ENCODE results near the gene PCYT1A. TPM values are rescaled to one million over a fixed set of nuclear protein-coding genes. Genes with fewer than 3 reads are reported as not detected.

The PCYT1A gene
- total and polyA plus RNA-seq, 2 of the 13 experiments (the other 11 are each of a cell fraction or from before 2014, with no cell fraction given): 26.4 to 45.3 TPM

DNA sequence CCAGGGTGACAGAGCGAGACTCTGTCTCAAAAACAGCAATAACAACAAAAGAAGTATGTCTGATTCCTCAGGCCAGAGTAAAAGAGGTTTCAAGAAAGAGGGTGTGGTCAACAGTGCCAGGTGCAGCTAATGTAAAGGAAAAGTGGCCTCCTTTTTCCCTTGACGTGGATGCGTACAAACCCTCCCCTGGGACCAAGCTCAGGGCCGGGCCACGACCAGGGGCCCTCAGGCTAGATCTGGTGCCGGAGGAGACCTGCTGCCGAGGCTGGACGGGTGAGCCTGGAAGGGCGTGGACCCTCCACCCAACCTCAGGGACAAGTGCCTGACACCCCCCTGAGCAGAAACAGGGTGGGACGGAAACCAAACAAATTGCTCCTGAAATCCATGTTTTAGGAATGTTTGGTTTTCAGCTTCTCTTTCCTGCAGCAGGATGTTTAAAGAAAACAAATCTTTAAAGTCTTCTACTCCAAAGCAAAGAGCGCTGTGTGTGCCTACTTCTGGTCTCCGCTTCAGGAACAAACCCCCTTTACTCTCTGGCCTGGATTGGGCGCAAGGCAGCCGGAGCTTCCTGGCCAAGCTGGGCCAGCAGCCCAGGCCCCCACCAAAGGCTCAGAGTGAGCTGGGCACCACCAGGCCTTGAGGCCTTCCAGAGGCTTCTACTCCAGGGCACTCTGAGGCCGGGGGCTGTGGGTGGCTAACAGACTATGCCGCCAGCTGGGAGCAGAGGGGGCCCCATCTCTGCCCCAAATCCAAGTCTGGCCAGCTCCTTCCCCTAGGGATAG lies 97.8 kb downstream of the PCYT1A start (continued):
- TF ChIP-seq ISX (CRISPR knock-in tag; conservative IDR thresholded peaks at IDR 0.05): no peak
- TF ChIP-seq, protein P1, sequence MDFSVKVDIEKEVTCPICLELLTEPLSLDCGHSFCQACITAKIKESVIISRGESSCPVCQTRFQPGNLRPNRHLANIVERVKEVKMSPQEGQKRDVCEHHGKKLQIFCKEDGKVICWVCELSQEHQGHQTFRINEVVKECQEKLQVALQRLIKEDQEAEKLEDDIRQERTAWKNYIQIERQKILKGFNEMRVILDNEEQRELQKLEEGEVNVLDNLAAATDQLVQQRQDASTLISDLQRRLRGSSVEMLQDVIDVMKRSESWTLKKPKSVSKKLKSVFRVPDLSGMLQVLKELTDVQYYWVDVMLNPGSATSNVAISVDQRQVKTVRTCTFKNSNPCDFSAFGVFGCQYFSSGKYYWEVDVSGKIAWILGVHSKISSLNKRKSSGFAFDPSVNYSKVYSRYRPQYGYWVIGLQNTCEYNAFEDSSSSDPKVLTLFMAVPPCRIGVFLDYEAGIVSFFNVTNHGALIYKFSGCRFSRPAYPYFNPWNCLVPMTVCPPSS (IDR thresholded peaks at IDR 0.05): no peak
- no peak for TF ChIP-seq RNF2 (conservative IDR thresholded peaks at IDR 0.05; ENCODE audit: low read depth)
- no peak for TF ChIP-seq MTA1 (CRISPR knock-in tag; IDR thresholded peaks at IDR 0.05; ENCODE audit: borderline replicate concordance)
- TF ChIP-seq ZNF333 (CRISPR knock-in tag; IDR thresholded peaks at IDR 0.05; ENCODE audit: borderline replicate concordance): 0 out of 2 replicates have a peak, but pooled peaks have one; percentile 50
- TF ChIP-seq ZNF761 (CRISPR knock-in tag; conservative IDR thresholded peaks at IDR 0.05): no peak
- no peak for TF ChIP-seq MED8 (CRISPR knock-in tag; IDR thresholded peaks at IDR 0.05; ENCODE audit: insufficient replicate concordance)
- TF ChIP-seq RORA (CRISPR knock-in tag; IDR thresholded peaks at IDR 0.05): no peak
- TF ChIP-seq, protein P2, sequence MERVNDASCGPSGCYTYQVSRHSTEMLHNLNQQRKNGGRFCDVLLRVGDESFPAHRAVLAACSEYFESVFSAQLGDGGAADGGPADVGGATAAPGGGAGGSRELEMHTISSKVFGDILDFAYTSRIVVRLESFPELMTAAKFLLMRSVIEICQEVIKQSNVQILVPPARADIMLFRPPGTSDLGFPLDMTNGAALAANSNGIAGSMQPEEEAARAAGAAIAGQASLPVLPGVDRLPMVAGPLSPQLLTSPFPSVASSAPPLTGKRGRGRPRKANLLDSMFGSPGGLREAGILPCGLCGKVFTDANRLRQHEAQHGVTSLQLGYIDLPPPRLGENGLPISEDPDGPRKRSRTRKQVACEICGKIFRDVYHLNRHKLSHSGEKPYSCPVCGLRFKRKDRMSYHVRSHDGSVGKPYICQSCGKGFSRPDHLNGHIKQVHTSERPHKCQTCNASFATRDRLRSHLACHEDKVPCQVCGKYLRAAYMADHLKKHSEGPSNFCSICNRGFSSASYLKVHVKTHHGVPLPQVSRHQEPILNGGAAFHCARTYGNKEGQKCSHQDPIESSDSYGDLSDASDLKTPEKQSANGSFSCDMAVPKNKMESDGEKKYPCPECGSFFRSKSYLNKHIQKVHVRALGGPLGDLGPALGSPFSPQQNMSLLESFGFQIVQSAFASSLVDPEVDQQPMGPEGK (CRISPR knock-in tag; IDR thresholded peaks at IDR 0.05): no peak
- no peak for TF ChIP-seq ZNF3 (CRISPR knock-in tag; IDR thresholded peaks at IDR 0.05)
- TF ChIP-seq, protein P3, sequence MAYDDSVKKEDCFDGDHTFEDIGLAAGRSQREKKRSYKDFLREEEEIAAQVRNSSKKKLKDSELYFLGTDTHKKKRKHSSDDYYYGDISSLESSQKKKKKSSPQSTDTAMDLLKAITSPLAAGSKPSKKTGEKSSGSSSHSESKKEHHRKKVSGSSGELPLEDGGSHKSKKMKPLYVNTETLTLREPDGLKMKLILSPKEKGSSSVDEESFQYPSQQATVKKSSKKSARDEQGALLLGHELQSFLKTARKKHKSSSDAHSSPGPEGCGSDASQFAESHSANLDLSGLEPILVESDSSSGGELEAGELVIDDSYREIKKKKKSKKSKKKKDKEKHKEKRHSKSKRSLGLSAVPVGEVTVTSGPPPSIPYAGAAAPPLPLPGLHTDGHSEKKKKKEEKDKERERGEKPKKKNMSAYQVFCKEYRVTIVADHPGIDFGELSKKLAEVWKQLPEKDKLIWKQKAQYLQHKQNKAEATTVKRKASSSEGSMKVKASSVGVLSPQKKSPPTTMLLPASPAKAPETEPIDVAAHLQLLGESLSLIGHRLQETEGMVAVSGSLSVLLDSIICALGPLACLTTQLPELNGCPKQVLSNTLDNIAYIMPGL (CRISPR knock-in tag; IDR thresholded peaks at IDR 0.05; ENCODE audit: borderline replicate concordance in 1 of 2, low read depth in 1 of 2): no peak
- no peak for TF ChIP-seq SOX6 (IDR thresholded peaks at IDR 0.05)
- 0 out of 2 replicates have a peak, but pooled peaks have one; percentile 28 for TF ChIP-seq SOX6 (CRISPR knock-in tag; IDR thresholded peaks at IDR 0.05)
- no peak for TF ChIP-seq POLR2A (IDR thresholded peaks at IDR 0.05; ENCODE audit: insufficient read depth in 1 of 2, low read depth in 2 of 2, low read length in 2 of 2)
- 0 out of 2 replicates have a peak, but pooled peaks have one; percentile 40 for TF ChIP-seq ELF3 (CRISPR knock-in tag; IDR thresholded peaks at IDR 0.05)
- TF ChIP-seq ZNF710 (CRISPR knock-in tag; IDR thresholded peaks at IDR 0.05; ENCODE audit: borderline replicate concordance): peak; percentile 59
- TF ChIP-seq ZNF513 (CRISPR knock-in tag; conservative IDR thresholded peaks at IDR 0.05): no peak
